ENCODE results near the gene SHOC2.

The SHOC2 gene

DNA sequence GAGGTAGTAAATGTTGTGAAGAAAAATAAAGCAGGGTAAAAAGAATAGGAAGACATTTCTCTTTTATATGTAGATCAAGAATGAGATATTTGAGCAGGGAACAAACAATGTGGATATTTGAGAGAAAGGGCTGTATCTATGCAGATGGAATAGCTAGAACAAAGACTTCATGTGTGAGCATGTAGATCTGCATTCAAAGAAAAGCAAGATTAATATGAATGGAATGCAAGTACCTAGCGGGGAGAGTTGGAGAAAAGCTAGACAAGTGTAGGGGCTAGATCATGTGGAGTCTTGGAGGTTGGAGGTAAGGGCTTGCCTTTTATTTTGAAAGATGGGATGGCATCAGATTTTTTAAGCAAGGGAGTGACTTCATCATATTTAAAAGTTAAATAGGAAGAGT lies 27.1 kb downstream of the SHOC2 start:
- DNase-seq (ENCODE audit: low read depth in 2 of 2) = no peak

DNA sequence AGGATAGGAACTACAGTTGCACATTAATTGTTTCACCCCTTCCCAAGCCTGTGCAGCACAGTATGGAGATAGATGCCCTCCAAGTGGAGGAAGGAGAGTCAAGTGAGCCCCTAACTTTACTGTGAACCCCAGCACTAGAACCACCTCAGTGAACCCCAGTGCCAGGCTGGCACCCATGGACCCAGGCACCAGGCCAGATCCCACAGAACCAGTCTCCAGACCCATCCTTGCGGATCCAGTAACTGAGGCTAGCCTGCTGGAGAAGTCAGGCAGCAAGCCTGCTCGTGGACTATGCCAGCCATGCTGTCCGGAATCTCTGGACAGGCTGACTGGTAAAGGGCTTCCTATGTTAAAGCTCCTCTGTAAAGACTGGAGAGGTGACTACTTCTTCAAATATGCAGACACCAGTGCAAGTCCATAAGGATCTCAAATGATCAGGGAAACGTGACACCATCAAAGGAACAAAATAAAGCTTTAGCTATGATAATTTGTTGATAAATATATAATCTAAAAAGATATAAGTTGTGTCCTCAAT lies 27.7 kb downstream of the SHOC2 start:
- DNase-seq (ENCODE audit: low read depth in 2 of 2) = no peak

- no peak for DNase-seq (ENCODE audit: low read depth in 2 of 2)
Observed at GRCh38 chr10:110951381-110951780, 32.0 kb downstream of the SHOC2 start.

DNA sequence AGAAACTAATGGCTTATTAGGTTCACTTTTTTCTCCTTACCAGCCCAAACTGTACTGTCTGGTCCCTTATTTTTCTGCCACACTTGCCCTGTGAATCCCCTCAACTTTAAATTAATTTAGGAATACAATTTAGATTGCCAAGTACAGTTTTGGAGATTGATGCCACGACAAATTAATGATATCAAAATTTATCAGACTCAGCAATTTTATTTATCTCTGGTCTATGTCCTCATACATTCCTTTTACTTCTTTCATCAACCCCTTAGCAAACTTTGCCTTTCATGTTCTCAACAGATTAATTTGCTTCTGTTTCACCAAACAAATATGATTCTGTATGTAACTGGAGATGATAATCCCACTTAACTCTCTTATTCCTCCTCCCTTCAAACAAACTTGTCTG lies 38.2 kb downstream of the SHOC2 start:
- no peak for DNase-seq (ENCODE audit: low read depth in 2 of 2)

DNA sequence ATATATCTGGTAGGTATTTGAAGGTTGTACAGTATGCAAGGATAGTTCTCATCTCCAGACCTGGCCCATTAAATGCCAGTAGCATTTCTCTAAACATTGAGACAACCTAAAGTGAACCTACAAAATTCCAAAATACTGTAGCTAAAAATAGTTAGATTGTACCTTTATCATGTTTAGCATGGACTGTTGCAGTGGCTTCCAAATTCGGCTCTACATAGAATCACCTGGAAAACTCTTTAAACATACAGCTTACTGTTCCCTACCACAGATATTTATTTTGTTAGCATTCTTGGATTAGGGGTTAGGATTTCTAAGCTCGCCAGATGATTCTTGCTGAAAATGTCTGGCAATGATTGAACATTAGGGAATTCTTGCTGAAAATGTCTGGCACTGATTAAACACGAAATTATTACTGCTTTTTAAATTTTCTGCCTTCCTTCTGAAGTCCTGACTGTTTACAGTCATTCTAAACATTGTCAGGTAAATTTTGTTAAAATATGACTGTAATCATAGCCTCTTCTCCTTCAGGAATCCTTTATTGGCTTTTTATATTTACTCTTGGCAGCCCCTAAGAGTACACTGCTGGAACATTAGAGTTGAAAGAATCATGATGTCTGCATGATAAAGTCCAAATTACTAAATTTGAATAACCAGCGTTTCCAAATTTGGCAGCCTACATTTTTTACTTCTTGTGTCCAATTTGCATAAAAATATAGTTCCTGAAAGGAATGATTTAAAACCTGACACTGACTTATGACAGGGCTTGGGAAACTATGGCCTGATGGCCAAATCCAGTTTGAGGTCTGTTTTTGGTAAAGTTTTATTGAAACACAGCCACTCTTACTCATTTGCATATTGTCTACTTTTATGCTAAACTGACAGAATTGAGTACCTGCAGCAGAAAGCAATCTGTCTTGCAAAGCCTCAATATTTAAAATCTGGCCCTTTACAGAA lies 40.3 kb downstream of the SHOC2 start:
- DNase-seq (ENCODE audit: low read depth in 2 of 2) = no peak

GRCh38 chr10:110960333-110960712 lies 40.9 kb downstream of the SHOC2 start:
- DNase-seq (ENCODE audit: low read depth in 2 of 2) = no peak

GRCh38 chr10:110962443-110962842 lies 43.0 kb downstream of the SHOC2 start:
- DNase-seq (ENCODE audit: low read depth in 2 of 2) = no peak

DNA sequence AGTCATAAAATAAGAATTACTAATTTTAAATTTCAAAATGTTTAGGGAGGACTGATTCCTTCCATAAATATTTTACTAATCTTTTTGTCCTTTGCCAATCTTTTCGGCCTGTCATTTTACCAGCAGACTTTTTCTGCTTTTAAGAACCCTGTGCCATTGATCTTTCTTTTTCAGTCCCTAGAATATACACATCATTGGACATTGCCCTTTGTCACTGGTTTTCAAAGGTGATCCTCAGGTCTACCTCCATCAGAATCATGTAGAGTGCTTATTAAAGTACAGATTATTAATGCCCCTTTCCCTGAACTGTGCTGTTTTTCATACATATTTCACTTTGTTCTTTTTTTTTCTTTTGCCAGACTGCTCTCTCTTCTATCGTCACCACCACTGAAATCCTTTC lies 43.8 kb downstream of the SHOC2 start:
- DNase-seq (ENCODE audit: low read depth in 2 of 2) = no peak

DNA sequence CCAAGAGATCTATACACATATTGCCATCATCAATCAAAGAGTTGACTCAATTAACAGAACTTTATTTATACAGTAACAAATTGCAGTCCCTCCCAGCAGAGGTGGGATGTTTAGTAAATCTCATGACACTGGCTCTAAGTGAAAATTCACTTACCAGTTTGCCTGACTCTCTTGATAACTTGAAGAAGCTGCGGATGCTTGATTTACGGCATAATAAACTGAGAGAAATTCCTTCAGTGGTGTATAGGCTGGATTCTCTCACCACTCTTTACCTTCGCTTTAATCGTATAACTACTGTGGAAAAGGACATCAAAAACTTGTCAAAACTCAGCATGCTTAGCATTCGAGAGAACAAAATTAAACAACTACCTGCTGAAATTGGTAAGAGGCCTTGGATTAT lies 45.3 kb downstream of the SHOC2 start:
- no peak for DNase-seq (ENCODE audit: low read depth in 2 of 2)

- no peak for DNase-seq (ENCODE audit: low read depth in 2 of 2)
Observed at GRCh38 chr10:110965216-110965615, 45.8 kb downstream of the SHOC2 start.

- DNase-seq (ENCODE audit: low read depth in 2 of 2) = no peak
Observed at GRCh38 chr10:110966146-110966545, 46.7 kb downstream of the SHOC2 start.

GRCh38 chr10:110967009-110967630 lies 47.7 kb downstream of the SHOC2 start:
- no peak for DNase-seq (ENCODE audit: low read depth in 2 of 2)

DNA sequence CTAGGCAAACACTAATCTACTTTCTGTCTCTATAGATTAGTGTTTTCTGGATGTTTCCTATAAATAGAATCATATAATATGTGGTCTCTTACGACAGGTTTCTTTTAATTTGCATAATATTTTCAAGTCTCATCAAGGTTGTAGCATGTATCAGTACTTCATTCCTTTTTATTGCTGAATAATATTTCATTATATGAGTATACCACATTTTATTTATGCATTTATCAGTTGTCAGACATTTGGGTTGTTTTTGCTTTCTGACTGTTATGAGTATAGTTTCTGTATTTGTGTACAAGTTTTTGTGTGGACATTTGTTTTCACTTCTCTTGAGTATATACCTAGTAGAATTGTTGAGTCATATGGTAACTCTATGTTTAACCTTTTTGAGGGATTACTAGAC lies 48.2 kb downstream of the SHOC2 start:
- DNase-seq (ENCODE audit: low read depth in 2 of 2) = no peak

DNA sequence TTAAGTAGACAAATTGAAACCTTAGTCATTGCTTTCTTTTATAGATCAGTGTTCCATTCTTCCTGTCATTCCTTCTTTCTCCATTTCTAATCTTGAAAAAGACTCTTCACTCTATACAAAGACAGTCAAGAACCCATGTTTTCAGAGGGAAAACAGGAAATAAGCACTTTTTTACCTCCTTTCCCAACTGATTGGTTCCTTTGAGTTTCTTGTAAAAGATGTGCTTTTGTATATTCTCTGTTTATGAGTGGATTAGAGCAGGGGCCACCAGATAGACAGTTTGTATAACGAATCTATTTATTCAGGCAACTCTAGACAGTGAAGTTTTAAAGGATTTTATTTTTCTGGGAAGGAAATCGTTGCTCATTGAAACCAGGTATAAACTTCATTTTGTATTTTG lies 49.8 kb downstream of the SHOC2 start:
- no peak for DNase-seq (ENCODE audit: low read depth in 2 of 2)

GRCh38 chr10:110971638-110972037 lies 52.2 kb downstream of the SHOC2 start:
- DNase-seq (ENCODE audit: low read depth in 2 of 2) = no peak

GRCh38 chr10:110972231-110973134 lies 53.1 kb downstream of the SHOC2 start:
- no peak for DNase-seq (ENCODE audit: low read depth in 2 of 2)

- no peak for DNase-seq (ENCODE audit: low read depth in 2 of 2)
Observed at GRCh38 chr10:110973400-110973799, 54.0 kb downstream of the SHOC2 start.

- no peak for DNase-seq (ENCODE audit: low read depth in 2 of 2)
Observed at GRCh38 chr10:110976577-110976976, 57.2 kb downstream of the SHOC2 start.

GRCh38 chr10:110977662-110978061 lies 58.3 kb downstream of the SHOC2 start:
- no peak for DNase-seq (ENCODE audit: low read depth in 2 of 2)

GRCh38 chr10:110978204-110978603 lies 58.8 kb downstream of the SHOC2 start:
- DNase-seq (ENCODE audit: low read depth in 2 of 2) = no peak

DNA sequence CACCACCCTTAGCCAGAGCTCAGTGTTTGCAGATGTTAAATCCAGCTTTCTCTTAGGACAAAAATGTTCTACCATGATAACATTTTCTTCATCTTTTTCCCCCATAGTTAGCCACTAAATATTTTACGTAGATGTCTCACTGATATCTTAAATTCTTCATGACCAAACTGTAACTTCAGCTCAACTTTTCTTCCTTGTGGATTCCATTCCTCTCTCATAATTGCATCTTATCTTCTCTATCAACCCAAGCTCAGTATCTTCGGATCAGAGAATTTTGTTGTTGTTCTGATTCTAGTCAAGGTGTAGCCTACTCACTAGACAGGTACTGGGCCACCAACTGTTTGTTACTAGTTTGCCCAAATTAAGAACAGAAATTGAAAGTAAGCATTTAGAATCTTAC lies 60.2 kb downstream of the SHOC2 start:
- DNase-seq (ENCODE audit: low read depth in 2 of 2) = no peak

DNA sequence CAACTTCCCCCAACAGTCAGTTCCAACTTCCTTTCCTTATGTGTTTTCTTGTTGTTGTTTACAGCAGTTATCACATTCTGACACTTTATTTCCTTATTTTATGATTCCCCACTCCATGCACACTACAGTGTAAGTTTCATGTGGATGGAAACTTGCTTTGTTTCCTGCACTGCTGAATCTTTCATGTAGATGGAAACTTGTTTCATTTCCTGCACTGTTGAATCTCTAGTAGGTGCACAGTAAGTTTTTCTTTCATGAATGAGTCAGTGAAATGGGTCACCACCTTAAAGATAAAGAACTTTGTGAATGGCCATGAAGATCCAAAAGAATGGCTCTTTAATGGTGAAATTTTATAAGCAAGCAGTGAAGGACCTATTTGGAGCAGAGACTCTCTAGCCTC lies 61.4 kb downstream of the SHOC2 start:
- DNase-seq (ENCODE audit: low read depth in 2 of 2) = no peak
